Measurements from ENCODE around the gene FOXP1.

Gene FOXP1

GRCh38 chr3:71240034-71240433, 343.5 kb downstream of the FOXP1 start:
- H3K27ac ChIP-seq (ENCODE audit: low read depth, low read length), result no peak overlapping the region
- H3K9me3 ChIP-seq (ENCODE audit: control insufficient read depth in 5 of 5, low read length in 5 of 5), result no peaks in the 10 kb centered on the region
- no peaks in the 10 kb centered on the region for H3K36me3 ChIP-seq (ENCODE audit: control insufficient read depth in 5 of 5, insufficient read depth in 5 of 5, low read length in 5 of 5)
- H3K4me3 ChIP-seq (ENCODE audit: low read depth in 1 of 5, low read length in 5 of 5), result no peak overlapping the region
- H3K9ac ChIP-seq (ENCODE audit: low read length in 5 of 5), result peak overlapping the region in 1 of 5 donors; percentile 28
- peaks cover 0 to 22% (median 9%) of the 10 kb centered on the region in 5 donors for H3K4me1 ChIP-seq (ENCODE audit: control insufficient read depth in 5 of 5, insufficient read depth in 5 of 5, low read length in 5 of 5)
- H3K27me3 ChIP-seq (ENCODE audit: control insufficient read depth in 5 of 5, insufficient read depth in 4 of 5, low read length in 5 of 5), result no peaks in the 10 kb centered on the region

- no peaks in the 10 kb centered on the region for H3K27me3 ChIP-seq (ENCODE audit: control insufficient read depth in 5 of 5, insufficient read depth in 4 of 5, low read length in 5 of 5)
- H3K9me3 ChIP-seq (ENCODE audit: control insufficient read depth in 5 of 5, low read length in 5 of 5), result no peaks in the 10 kb centered on the region
- H3K9ac ChIP-seq (ENCODE audit: low read length in 5 of 5), result no peak overlapping the region
- no peak overlapping the region for H3K27ac ChIP-seq (ENCODE audit: low read depth, low read length)
- H3K36me3 ChIP-seq (ENCODE audit: control insufficient read depth in 5 of 5, insufficient read depth in 5 of 5, low read length in 5 of 5), result no peaks in the 10 kb centered on the region
- H3K4me1 ChIP-seq (ENCODE audit: control insufficient read depth in 5 of 5, insufficient read depth in 5 of 5, low read length in 5 of 5), result peaks cover 0 to 6% (median 4%) of the 10 kb centered on the region in 5 donors
- no peak overlapping the region for H3K4me3 ChIP-seq (ENCODE audit: low read depth in 1 of 5, low read length in 5 of 5)
Observed at GRCh38 chr3:71238355-71238757, 345.2 kb downstream of the FOXP1 start.

- Histone ChIP-seq H3K36me3 (ENCODE audit: control insufficient read depth in 5 of 5, insufficient read depth in 5 of 5, low read length in 5 of 5) (no peaks in the 10 kb centered on the region), H3K4me3 (ENCODE audit: low read depth in 1 of 5, low read length in 5 of 5) (no peak overlapping the region), H3K9me3 (ENCODE audit: control insufficient read depth in 5 of 5, low read length in 5 of 5) (no peaks in the 10 kb centered on the region), H3K4me1 (ENCODE audit: control insufficient read depth in 5 of 5, insufficient read depth in 5 of 5, low read length in 5 of 5) (peaks cover 0 to 6% (median 4%) of the 10 kb centered on the region in 5 donors), H3K27ac (ENCODE audit: low read depth, low read length) (no peak overlapping the region), H3K27me3 (ENCODE audit: control insufficient read depth in 5 of 5, insufficient read depth in 4 of 5, low read length in 5 of 5) (no peaks in the 10 kb centered on the region), H3K9ac (ENCODE audit: low read length in 5 of 5) (no peak overlapping the region)
Observed at GRCh38 chr3:71237672-71238071, 345.9 kb downstream of the FOXP1 start.

- Histone ChIP-seq H3K27ac (ENCODE audit: low read depth, low read length) (no peak overlapping the region), H3K27me3 (ENCODE audit: control insufficient read depth in 5 of 5, insufficient read depth in 4 of 5, low read length in 5 of 5) (no peaks in the 10 kb centered on the region), H3K9ac (ENCODE audit: low read length in 5 of 5) (no peak overlapping the region), H3K4me3 (ENCODE audit: low read depth in 1 of 5, low read length in 5 of 5) (no peak overlapping the region), H3K36me3 (ENCODE audit: control insufficient read depth in 5 of 5, insufficient read depth in 5 of 5, low read length in 5 of 5) (no peaks in the 10 kb centered on the region), H3K9me3 (ENCODE audit: control insufficient read depth in 5 of 5, low read length in 5 of 5) (no peaks in the 10 kb centered on the region), H3K4me1 (ENCODE audit: control insufficient read depth in 5 of 5, insufficient read depth in 5 of 5, low read length in 5 of 5) (peaks cover 0 to 6% (median 4%) of the 10 kb centered on the region in 5 donors)
Observed at GRCh38 chr3:71235846-71236245, 347.7 kb downstream of the FOXP1 start.

- no peaks in the 10 kb centered on the region for H3K4me1 ChIP-seq (ENCODE audit: control insufficient read depth in 5 of 5, insufficient read depth in 5 of 5, low read length in 5 of 5)
- no peaks in the 10 kb centered on the region for H3K9me3 ChIP-seq (ENCODE audit: control insufficient read depth in 5 of 5, low read length in 5 of 5)
- no peak overlapping the region for H3K9ac ChIP-seq (ENCODE audit: low read length in 5 of 5)
- H3K27me3 ChIP-seq (ENCODE audit: control insufficient read depth in 5 of 5, insufficient read depth in 4 of 5, low read length in 5 of 5), result no peaks in the 10 kb centered on the region
- no peak overlapping the region for H3K4me3 ChIP-seq (ENCODE audit: low read depth in 1 of 5, low read length in 5 of 5)
- no peak overlapping the region for H3K27ac ChIP-seq (ENCODE audit: low read depth, low read length)
- no peaks in the 10 kb centered on the region for H3K36me3 ChIP-seq (ENCODE audit: control insufficient read depth in 5 of 5, insufficient read depth in 5 of 5, low read length in 5 of 5)
Observed at GRCh38 chr3:71232895-71233294, 350.6 kb downstream of the FOXP1 start.

GRCh38 chr3:71232175-71232679, 351.3 kb downstream of the FOXP1 start:
- no peaks in the 10 kb centered on the region for H3K27me3 ChIP-seq (ENCODE audit: control insufficient read depth in 5 of 5, insufficient read depth in 4 of 5, low read length in 5 of 5)
- no peaks in the 10 kb centered on the region for H3K9me3 ChIP-seq (ENCODE audit: control insufficient read depth in 5 of 5, low read length in 5 of 5)
- no peaks in the 10 kb centered on the region for H3K36me3 ChIP-seq (ENCODE audit: control insufficient read depth in 5 of 5, insufficient read depth in 5 of 5, low read length in 5 of 5)
- H3K4me3 ChIP-seq (ENCODE audit: low read depth in 1 of 5, low read length in 5 of 5), result no peak overlapping the region
- H3K4me1 ChIP-seq (ENCODE audit: control insufficient read depth in 5 of 5, insufficient read depth in 5 of 5, low read length in 5 of 5), result no peaks in the 10 kb centered on the region
- H3K9ac ChIP-seq (ENCODE audit: low read length in 5 of 5), result no peak overlapping the region
- H3K27ac ChIP-seq (ENCODE audit: low read depth, low read length), result no peak overlapping the region

GRCh38 chr3:71231680-71232079, 351.8 kb downstream of the FOXP1 start:
- no peak overlapping the region for H3K4me3 ChIP-seq (ENCODE audit: low read depth in 1 of 5, low read length in 5 of 5)
- peaks cover 0 to 2% (median 0%) of the 10 kb centered on the region in 5 donors for H3K4me1 ChIP-seq (ENCODE audit: control insufficient read depth in 5 of 5, insufficient read depth in 5 of 5, low read length in 5 of 5)
- no peaks in the 10 kb centered on the region for H3K27me3 ChIP-seq (ENCODE audit: control insufficient read depth in 5 of 5, insufficient read depth in 4 of 5, low read length in 5 of 5)
- no peaks in the 10 kb centered on the region for H3K9me3 ChIP-seq (ENCODE audit: control insufficient read depth in 5 of 5, low read length in 5 of 5)
- no peak overlapping the region for H3K9ac ChIP-seq (ENCODE audit: low read length in 5 of 5)
- no peak overlapping the region for H3K27ac ChIP-seq (ENCODE audit: low read depth, low read length)
- no peaks in the 10 kb centered on the region for H3K36me3 ChIP-seq (ENCODE audit: control insufficient read depth in 5 of 5, insufficient read depth in 5 of 5, low read length in 5 of 5)

GRCh38 chr3:71229905-71230657, 353.4 kb downstream of the FOXP1 start:
- Histone ChIP-seq H3K27ac (ENCODE audit: low read depth, low read length) (no peak overlapping the region), H3K9ac (ENCODE audit: low read length in 5 of 5) (no peak overlapping the region), H3K4me1 (ENCODE audit: control insufficient read depth in 5 of 5, insufficient read depth in 5 of 5, low read length in 5 of 5) (peaks cover 0 to 15% (median 6%) of the 10 kb centered on the region in 5 donors), H3K36me3 (ENCODE audit: control insufficient read depth in 5 of 5, insufficient read depth in 5 of 5, low read length in 5 of 5) (no peaks in the 10 kb centered on the region), H3K9me3 (ENCODE audit: control insufficient read depth in 5 of 5, low read length in 5 of 5) (no peaks in the 10 kb centered on the region), H3K27me3 (ENCODE audit: control insufficient read depth in 5 of 5, insufficient read depth in 4 of 5, low read length in 5 of 5) (no peaks in the 10 kb centered on the region), H3K4me3 (ENCODE audit: low read depth in 1 of 5, low read length in 5 of 5) (no peak overlapping the region)

- Histone ChIP-seq H3K36me3 (ENCODE audit: control insufficient read depth in 5 of 5, insufficient read depth in 5 of 5, low read length in 5 of 5) (no peaks in the 10 kb centered on the region), H3K9ac (ENCODE audit: low read length in 5 of 5) (no peak overlapping the region), H3K9me3 (ENCODE audit: control insufficient read depth in 5 of 5, low read length in 5 of 5) (no peaks in the 10 kb centered on the region), H3K4me3 (ENCODE audit: low read depth in 1 of 5, low read length in 5 of 5) (no peak overlapping the region), H3K27me3 (ENCODE audit: control insufficient read depth in 5 of 5, insufficient read depth in 4 of 5, low read length in 5 of 5) (no peaks in the 10 kb centered on the region), H3K4me1 (ENCODE audit: control insufficient read depth in 5 of 5, insufficient read depth in 5 of 5, low read length in 5 of 5) (peaks cover 0 to 15% (median 6%) of the 10 kb centered on the region in 5 donors), H3K27ac (ENCODE audit: low read depth, low read length) (no peak overlapping the region)
Observed at GRCh38 chr3:71228156-71228866, 355.2 kb downstream of the FOXP1 start.

GRCh38 chr3:71227270-71227661, 356.3 kb downstream of the FOXP1 start:
- Histone ChIP-seq H3K4me3 (ENCODE audit: low read depth in 1 of 5, low read length in 5 of 5) (no peak overlapping the region), H3K36me3 (ENCODE audit: control insufficient read depth in 5 of 5, insufficient read depth in 5 of 5, low read length in 5 of 5) (no peaks in the 10 kb centered on the region), H3K27me3 (ENCODE audit: control insufficient read depth in 5 of 5, insufficient read depth in 4 of 5, low read length in 5 of 5) (no peaks in the 10 kb centered on the region), H3K27ac (ENCODE audit: low read depth, low read length) (no peak overlapping the region), H3K9ac (ENCODE audit: low read length in 5 of 5) (no peak overlapping the region), H3K4me1 (ENCODE audit: control insufficient read depth in 5 of 5, insufficient read depth in 5 of 5, low read length in 5 of 5) (peaks cover 0 to 15% (median 6%) of the 10 kb centered on the region in 5 donors), H3K9me3 (ENCODE audit: control insufficient read depth in 5 of 5, low read length in 5 of 5) (no peaks in the 10 kb centered on the region)

Data from subcutaneous abdominal adipose tissue (tissue), 5 donors.